Natural killer cell (primary cell): ENCODE data around the gene POU3F1. TPM values are rescaled to one million over a fixed set of nuclear protein-coding genes. Genes with fewer than 3 reads are reported as not detected.

Source experiments
- ATAC-seq, 3 donors: fragments of 150-1000 bp in 2 of 3; fragments of 200-7000 bp in 1 of 3; cut with Tn5 transposase; 1 replicate in 1 of 3; 2 replicates in 2 of 3; pipeline ENCODE4 v1.10.0; 2021; ENCODE audit warnings: mild to moderate bottlenecking in 2 of 3, moderate library complexity in 2 of 3
- DNase-seq, 2 donors: peaks; one replicate each; pipeline versions ENCODE4 v3.0.0 to v3.0.0-alpha.2; 2013 to 2021; ENCODE audit warnings: mixed read lengths in 1 of 2
- H3K27ac ChIP-seq: one replicate; pipeline ENCODE4 v1.5.1; 2013; ENCODE audit warnings: mild to moderate bottlenecking, low read length
- H3K27me3 ChIP-seq: one replicate; pipeline ENCODE4 v1.6.1; 2013; ENCODE audit warnings: low read length; ENCODE audit not compliant: control insufficient read depth, insufficient read depth
- H3K36me3 ChIP-seq: one replicate; pipeline ENCODE4 v1.6.1; 2013; ENCODE audit warnings: low read length; ENCODE audit not compliant: control insufficient read depth, insufficient read depth
- H3K4me1 ChIP-seq: one replicate; pipeline ENCODE4 v1.6.1; 2013; ENCODE audit warnings: low read length; ENCODE audit not compliant: control insufficient read depth, insufficient read depth
- H3K4me3 ChIP-seq: one replicate; pipeline ENCODE4 v1.5.1; 2013; ENCODE audit warnings: low read length
- H3K9me3 ChIP-seq: one replicate; pipeline ENCODE4 v1.6.1; 2013; ENCODE audit warnings: low read length; ENCODE audit not compliant: control insufficient read depth, insufficient read depth
- H3K27ac Mint-ChIP-seq, 2 donors: one replicate each; pipeline ENCODE4 v1.8.0; 2022; ENCODE audit warnings: mild to moderate bottlenecking in 2 of 2, mixed read lengths in 2 of 2, moderate library complexity in 1 of 2
- H3K27me3 Mint-ChIP-seq, 2 donors: one replicate each; pipeline ENCODE4 v1.8.0; 2022; ENCODE audit warnings: low read depth in 2 of 2, mixed read lengths in 2 of 2
- H3K36me3 Mint-ChIP-seq: one replicate; pipeline ENCODE4 v1.8.0; 2022; ENCODE audit warnings: mixed read lengths
- H3K4me1 Mint-ChIP-seq, 2 donors: one replicate each; pipeline ENCODE4 v1.8.0; 2022; ENCODE audit warnings: mixed read lengths in 2 of 2
- H3K4me3 Mint-ChIP-seq: one replicate; pipeline ENCODE4 v1.8.0; 2022; ENCODE audit warnings: mild to moderate bottlenecking, moderate library complexity, mixed read lengths
- H3K9me3 Mint-ChIP-seq, 2 donors: one replicate each; pipeline ENCODE4 v1.8.0; 2022; ENCODE audit warnings: mixed read lengths in 2 of 2
- WGBS: methylation state at CpG from one replicate; pipeline ENCODE4 v1.1.7; 2013; ENCODE audit warnings: missing lambda C conversion rate; ENCODE audit not compliant: insufficient coverage; 5-methylcytosine and 5-hydroxymethylcytosine counted together
- intact Hi-C: fragments of 100-400 bp; cut with micrococcal nuclease; formaldehyde crosslinking; loops from one replicate; pipeline ENCODE4 v1.14.2; 2022
- total RNA-seq, 4 donors: library from RNA; stranded (reverse); fragments of 120-200 nt in 1 of 4; gene quantifications; one replicate each; pipeline versions ENCODE4 v1.2.3 to v1.2.4, GENCODE V29; 2013 to 2022
- TF ChIP-seq, protein P1 (sequence below): fragments of 200-600 bp; IDR thresholded peaks from one replicate; pipeline ENCODE4 v1.8.0; 2022; ENCODE audit warnings: antibody characterized with exemption

POU3F1 gene
- total RNA-seq, 3 donors from 2014 or later (not counting 1 experiment from before 2014, with no cell fraction given): 0.12 to 0.15 TPM; not detected in 1

DNA sequence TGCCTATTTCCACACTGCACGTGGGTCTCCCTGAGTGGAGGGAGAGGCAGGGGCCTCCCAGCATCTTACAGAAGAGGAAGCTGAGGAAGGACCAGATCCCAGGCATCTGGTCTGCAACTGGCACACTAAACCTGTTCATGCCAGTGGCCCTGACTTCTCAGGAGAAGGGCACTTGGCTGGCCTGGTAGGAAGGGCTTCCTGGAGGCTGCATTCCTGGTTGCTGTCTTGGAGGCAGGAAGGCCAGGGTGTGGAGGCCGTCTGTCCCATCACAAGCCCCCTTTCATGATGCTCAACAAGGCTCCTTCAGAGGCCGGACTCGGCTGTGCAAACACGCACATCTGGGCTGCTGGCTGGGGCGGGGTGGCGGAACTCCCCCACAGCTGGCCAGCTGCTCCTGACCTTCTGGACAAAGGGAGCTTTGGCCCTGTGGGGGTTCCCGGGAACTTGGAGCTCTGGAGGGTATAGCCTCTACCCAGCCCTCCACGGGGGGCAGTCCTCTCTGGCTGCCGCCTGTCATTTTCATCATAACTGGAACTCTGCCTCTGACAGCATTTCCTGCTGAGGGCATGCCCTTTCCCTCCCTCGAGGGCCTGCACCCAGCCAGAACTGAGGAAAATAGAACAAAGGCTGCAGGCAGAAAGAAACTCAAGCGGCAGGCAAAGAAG is 39.2 kb upstream of the POU3F1 start:
- no peaks in the 10 kb centered on the region for H3K27me3 ChIP-seq
- TF ChIP-seq, protein P1, sequence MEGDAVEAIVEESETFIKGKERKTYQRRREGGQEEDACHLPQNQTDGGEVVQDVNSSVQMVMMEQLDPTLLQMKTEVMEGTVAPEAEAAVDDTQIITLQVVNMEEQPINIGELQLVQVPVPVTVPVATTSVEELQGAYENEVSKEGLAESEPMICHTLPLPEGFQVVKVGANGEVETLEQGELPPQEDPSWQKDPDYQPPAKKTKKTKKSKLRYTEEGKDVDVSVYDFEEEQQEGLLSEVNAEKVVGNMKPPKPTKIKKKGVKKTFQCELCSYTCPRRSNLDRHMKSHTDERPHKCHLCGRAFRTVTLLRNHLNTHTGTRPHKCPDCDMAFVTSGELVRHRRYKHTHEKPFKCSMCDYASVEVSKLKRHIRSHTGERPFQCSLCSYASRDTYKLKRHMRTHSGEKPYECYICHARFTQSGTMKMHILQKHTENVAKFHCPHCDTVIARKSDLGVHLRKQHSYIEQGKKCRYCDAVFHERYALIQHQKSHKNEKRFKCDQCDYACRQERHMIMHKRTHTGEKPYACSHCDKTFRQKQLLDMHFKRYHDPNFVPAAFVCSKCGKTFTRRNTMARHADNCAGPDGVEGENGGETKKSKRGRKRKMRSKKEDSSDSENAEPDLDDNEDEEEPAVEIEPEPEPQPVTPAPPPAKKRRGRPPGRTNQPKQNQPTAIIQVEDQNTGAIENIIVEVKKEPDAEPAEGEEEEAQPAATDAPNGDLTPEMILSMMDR: no peak
- Mint-ChIP-seq H3K9me3 (no peaks in the 10 kb centered on the region), H3K27ac (no peak overlapping the region), H3K27me3 (peaks cover 14 to 16% of the 10 kb centered on the region in 2 donors), H3K4me1 (no peaks in the 10 kb centered on the region), H3K4me3 (no peak overlapping the region), H3K36me3 (no peaks in the 10 kb centered on the region)
- intact Hi-C loops: no loop called here
- no peaks in the 10 kb centered on the region for H3K4me1 ChIP-seq
- no peaks in the 10 kb centered on the region for H3K9me3 ChIP-seq
- H3K4me3 ChIP-seq: no peak overlapping the region
- WGBS: 76% methylated on average over 12 of the region's 12 CpGs
- H3K27ac ChIP-seq: no peak overlapping the region
- ATAC-seq: no peak
- DNase-seq: no peak
- H3K36me3 ChIP-seq: no peaks in the 10 kb centered on the region

DNA sequence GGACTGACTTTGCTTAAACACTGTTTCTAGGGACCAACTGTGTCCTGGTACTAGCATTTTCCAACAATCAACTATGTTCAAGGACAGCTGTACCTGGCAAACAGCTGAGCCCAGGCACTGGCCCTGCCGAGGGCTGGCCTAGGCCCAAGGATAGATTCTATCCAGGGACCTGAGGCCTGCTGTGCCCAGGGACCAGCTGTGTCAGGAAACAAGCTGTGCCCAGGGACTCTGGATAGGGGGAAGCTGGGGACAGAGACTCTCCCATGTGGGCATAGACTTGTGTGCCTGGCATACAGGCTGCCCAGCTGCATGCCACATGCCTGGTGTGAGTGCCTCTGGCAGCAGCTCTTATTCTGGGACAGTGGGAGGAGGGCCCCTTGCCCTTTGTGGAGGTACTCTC is 38.1 kb upstream of the POU3F1 start:
- WGBS: 84% methylated on average over 1 of the region's 1 CpG
- no peak overlapping the region for H3K4me3 Mint-ChIP-seq

DNA sequence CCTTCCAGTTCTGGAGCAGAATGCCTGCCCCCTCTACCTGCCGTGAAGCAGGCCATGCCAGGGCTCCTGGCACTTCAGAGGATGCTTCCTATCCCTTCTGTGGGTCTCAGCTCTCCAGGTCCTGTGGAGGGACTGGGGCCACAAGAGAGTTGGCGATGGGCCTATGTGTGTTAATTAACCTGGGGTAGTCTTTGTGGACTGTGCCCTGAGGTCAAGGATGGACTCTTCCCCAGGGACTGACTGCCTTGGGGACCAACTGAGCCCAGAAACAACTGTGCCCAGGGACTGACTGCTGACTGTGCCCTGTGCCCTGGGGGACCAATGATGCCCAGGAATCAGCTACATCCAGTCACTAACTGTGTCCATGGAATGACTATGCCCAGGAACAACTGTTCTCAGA is 37.5 kb upstream of the POU3F1 start:
- no peaks in the 10 kb centered on the region for H3K9me3 ChIP-seq
- H3K27me3 Mint-ChIP-seq: peaks cover 0 to 6% of the 10 kb centered on the region in 2 donors
- H3K36me3 ChIP-seq: no peaks in the 10 kb centered on the region
- H3K27ac ChIP-seq: no peak overlapping the region
- H3K9me3 Mint-ChIP-seq: no peaks in the 10 kb centered on the region
- no peak overlapping the region for H3K4me3 ChIP-seq
- no peaks in the 10 kb centered on the region for H3K4me1 Mint-ChIP-seq
- WGBS: 96% methylated on average over 2 of the region's 2 CpGs
- H3K4me3 Mint-ChIP-seq: no peak overlapping the region
- H3K4me1 ChIP-seq: no peaks in the 10 kb centered on the region
- TF ChIP-seq, protein P1: no peak
- H3K27ac Mint-ChIP-seq: no peak overlapping the region
- ATAC-seq: no peak
- no peaks in the 10 kb centered on the region for H3K36me3 Mint-ChIP-seq
- no peaks in the 10 kb centered on the region for H3K27me3 ChIP-seq
- intact Hi-C loops: no loop called here
- no peak for DNase-seq

More for the DNA sequence above, 38.1 kb upstream of the POU3F1 start:
- H3K36me3 Mint-ChIP-seq: no peaks in the 10 kb centered on the region
- Histone ChIP-seq H3K4me1 (no peaks in the 10 kb centered on the region), H3K9me3 (no peaks in the 10 kb centered on the region), H3K4me3 (no peak overlapping the region), H3K27ac (no peak overlapping the region), H3K36me3 (no peaks in the 10 kb centered on the region), H3K27me3 (no peaks in the 10 kb centered on the region)
- intact Hi-C loops: no loop called here
- no peaks in the 10 kb centered on the region for H3K9me3 Mint-ChIP-seq
- DNase-seq: no peak
- peaks cover 3 to 9% of the 10 kb centered on the region in 2 donors for H3K27me3 Mint-ChIP-seq
- ATAC-seq: no peak
- TF ChIP-seq, protein P1: no peak
- H3K27ac Mint-ChIP-seq: no peak overlapping the region
- no peaks in the 10 kb centered on the region for H3K4me1 Mint-ChIP-seq

DNA sequence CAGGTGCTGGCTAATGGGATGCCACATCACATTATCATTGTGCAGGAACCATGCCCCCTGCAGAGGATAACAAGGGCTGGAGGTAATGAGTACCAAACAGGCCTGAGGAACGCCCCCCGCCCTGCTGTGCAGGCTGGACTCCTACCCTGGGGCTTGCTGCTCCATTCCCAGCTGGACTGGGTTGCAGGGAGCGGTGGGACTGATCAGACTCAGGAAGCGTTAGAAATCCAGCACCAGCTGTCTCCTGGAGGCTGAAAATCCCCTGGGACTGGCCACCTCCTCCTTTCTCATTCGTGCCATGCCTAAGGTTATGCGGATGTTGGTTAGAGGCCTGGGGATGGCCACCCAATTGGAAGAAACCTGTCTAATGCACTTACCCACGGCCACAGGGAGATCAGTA is 36.9 kb upstream of the POU3F1 start:
- no peaks in the 10 kb centered on the region for H3K36me3 ChIP-seq
- Mint-ChIP-seq H3K36me3 (no peaks in the 10 kb centered on the region), H3K9me3 (no peaks in the 10 kb centered on the region), H3K4me3 (no peak overlapping the region), H3K27ac (no peak overlapping the region), H3K27me3 (peaks cover 0 to 6% of the 10 kb centered on the region in 2 donors), H3K4me1 (no peaks in the 10 kb centered on the region)
- no peaks in the 10 kb centered on the region for H3K4me1 ChIP-seq
- H3K9me3 ChIP-seq: no peaks in the 10 kb centered on the region
- WGBS: 86% methylated on average over 7 of the region's 7 CpGs
- TF ChIP-seq, protein P1: no peak
- no peak overlapping the region for H3K27ac ChIP-seq
- intact Hi-C loops: no loop called here
- ATAC-seq (no peak), DNase-seq (no peak)
- H3K4me3 ChIP-seq: no peak overlapping the region
- no peaks in the 10 kb centered on the region for H3K27me3 ChIP-seq
